ENCODE measurements around the gene ADAM11. TPM values are rescaled to one million over a fixed set of nuclear protein-coding genes. Genes with fewer than 3 reads are reported as not detected.

ADAM11 gene
- total and polyA plus RNA-seq, 2 of the 13 experiments (the other 11 are each of a cell fraction or from before 2014, with no cell fraction given) = 0.38 to 0.91 TPM

DNA sequence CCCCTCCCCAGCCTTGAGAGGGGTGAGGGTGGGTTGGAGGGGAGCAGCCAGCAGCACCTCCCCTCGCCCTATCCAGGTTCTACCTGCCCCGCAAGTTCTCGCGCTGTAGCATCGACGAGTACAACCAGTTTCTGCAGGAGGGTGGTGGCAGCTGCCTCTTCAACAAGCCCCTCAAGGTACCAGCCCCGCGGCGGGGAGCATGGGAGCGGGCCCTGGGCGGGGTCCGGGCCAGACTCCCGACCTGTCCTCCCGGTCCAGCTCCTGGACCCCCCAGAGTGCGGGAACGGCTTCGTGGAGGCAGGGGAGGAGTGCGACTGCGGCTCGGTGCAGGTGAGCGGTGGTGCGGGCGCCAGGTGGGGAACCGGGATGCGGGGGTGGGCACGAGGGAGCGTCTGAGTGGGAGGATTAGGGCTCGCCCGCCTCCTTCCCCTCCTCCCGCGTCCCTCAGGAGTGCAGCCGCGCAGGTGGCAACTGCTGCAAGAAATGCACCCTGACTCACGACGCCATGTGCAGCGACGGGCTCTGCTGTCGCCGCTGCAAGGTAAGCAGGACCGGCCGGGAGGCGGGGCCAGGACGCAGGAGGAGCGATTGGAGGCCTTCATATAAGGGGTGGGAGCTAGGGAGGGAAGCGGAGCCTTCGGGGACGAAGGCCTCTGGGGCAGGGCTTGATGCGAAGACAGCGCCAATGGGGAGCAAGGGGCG is 16.5 kb downstream of the ADAM11 start (continued):
- TF ChIP-seq, protein P1, sequence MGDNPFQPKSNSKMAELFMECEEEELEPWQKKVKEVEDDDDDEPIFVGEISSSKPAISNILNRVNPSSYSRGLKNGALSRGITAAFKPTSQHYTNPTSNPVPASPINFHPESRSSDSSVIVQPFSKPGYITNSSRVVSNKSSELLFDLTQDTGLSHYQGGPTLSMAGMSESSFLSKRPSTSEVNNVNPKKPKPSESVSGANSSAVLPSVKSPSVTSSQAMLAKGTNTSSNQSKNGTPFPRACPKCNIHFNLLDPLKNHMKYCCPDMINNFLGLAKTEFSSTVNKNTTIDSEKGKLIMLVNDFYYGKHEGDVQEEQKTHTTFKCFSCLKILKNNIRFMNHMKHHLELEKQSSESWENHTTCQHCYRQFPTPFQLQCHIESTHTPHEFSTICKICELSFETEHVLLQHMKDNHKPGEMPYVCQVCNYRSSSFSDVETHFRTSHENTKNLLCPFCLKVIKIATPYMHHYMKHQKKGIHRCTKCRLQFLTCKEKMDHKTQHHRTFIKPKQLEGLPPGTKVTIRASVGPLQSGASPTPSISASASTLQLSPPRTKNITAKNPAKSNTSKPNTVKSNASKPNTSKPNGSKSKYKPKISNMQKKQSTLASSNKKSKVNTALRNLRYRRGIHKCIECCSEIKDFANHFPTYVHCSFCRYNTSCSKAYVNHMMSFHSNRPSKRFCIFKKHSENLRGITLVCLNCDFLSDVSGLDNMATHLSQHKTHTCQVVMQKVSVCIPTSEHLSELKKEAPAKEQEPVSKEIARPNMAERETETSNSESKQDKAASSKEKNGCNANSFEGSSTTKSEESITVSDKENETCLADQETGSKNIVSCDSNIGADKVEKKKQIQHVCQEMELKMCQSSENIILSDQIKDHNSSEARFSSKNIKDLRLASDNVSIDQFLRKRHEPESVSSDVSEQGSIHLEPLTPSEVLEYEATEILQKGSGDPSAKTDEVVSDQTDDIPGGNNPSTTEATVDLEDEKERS (CRISPR knock-in tag; IDR thresholded peaks at IDR 0.05) = 0 out of 2 replicates have a peak, but pooled peaks have one; percentile 10
- TF ChIP-seq PRMT3 (CRISPR knock-in tag; IDR thresholded peaks at IDR 0.05; ENCODE audit: borderline replicate concordance, low read depth) = no peak
- no peak for TF ChIP-seq NFAT5 (CRISPR knock-in tag; IDR thresholded peaks at IDR 0.05)
- no peak for TF ChIP-seq TBL1XR1 (IDR thresholded peaks at IDR 0.05; ENCODE audit: borderline replicate concordance, low read length, partially characterized antibody)
- no peak for TF ChIP-seq PAX8 (CRISPR knock-in tag; IDR thresholded peaks at IDR 0.05; ENCODE audit: borderline replicate concordance)
- peak; percentile 51 to 78; a peak in 2 of 4 replicates for TF ChIP-seq POLR2A (IDR thresholded peaks at IDR 0.05; ENCODE audit: insufficient read depth in 1 of 2, low read depth in 2 of 2, low read length in 2 of 2)
- no peak for TF ChIP-seq ZSCAN20 (CRISPR knock-in tag; IDR thresholded peaks at IDR 0.05; ENCODE audit: borderline replicate concordance)
- no peak for TF ChIP-seq ZNF841 (CRISPR knock-in tag; IDR thresholded peaks at IDR 0.05; ENCODE audit: borderline replicate concordance)
- TF ChIP-seq SIN3B (IDR thresholded peaks at IDR 0.05; ENCODE audit: low read length) = no peak
- TF ChIP-seq, protein P2, sequence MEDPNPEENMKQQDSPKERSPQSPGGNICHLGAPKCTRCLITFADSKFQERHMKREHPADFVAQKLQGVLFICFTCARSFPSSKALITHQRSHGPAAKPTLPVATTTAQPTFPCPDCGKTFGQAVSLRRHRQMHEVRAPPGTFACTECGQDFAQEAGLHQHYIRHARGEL (CRISPR knock-in tag; IDR thresholded peaks at IDR 0.05) = peak; percentile 95
- TF ChIP-seq, protein P3, sequence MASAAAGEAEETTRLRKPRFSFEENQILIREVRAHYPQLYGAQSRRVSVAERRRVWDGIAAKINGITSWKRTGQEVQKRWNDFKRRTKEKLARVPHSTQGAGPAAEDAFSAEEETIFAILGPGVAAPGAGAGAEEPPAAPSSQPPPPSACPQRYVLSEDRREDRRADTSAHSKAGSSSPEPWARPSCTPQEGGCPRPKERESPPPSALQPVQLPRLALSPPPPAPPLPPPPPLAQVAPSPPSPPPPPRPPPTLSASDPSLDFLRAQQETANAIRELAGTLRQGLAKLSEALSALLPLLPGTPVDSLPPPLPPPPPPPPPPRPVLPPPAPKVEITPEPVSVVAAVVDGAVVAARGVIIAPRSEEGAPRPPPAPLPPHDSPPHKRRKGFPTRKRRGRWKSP (CRISPR knock-in tag; IDR thresholded peaks at IDR 0.05) = no peak
- no peak for TF ChIP-seq ZFP41 (CRISPR knock-in tag; IDR thresholded peaks at IDR 0.05; ENCODE audit: borderline replicate concordance)
- TF ChIP-seq, protein P4, sequence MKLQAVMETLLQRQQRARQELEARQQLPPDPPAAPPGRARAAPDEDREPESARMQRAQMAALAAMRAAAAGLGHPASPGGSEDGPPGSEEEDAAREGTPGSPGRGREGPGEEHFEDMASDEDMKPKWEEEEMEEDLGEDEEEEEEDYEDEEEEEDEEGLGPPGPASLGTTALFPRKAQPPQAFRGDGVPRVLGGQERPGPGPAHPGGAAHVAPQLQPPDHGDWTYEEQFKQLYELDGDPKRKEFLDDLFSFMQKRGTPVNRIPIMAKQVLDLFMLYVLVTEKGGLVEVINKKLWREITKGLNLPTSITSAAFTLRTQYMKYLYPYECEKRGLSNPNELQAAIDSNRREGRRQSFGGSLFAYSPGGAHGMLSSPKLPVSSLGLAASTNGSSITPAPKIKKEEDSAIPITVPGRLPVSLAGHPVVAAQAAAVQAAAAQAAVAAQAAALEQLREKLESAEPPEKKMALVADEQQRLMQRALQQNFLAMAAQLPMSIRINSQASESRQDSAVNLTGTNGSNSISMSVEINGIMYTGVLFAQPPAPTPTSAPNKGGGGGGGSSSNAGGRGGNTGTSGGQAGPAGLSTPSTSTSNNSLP (IDR thresholded peaks at IDR 0.05; ENCODE audit: low read depth, low read length) = no peak
- TF ChIP-seq TCF7L2 (IDR thresholded peaks at IDR 0.05; ENCODE audit: low read depth, low read length) = no peak
